ES-I3 (cell line): ENCODE results near the gene ARRDC1.

ENCODE experiments used
- H3K36me3 ChIP-seq: 2 replicates; pipeline ENCODE4 v1.6.1; 2013; ENCODE audit warnings: mild to moderate bottlenecking, low read length, control low read depth, moderate library complexity; ENCODE audit not compliant: insufficient read depth
- H3K4me1 ChIP-seq: 2 replicates; pipeline ENCODE4 v1.6.1; 2013; ENCODE audit warnings: mild to moderate bottlenecking, control low read depth, low read length; ENCODE audit not compliant: insufficient read depth
- H3K9ac ChIP-seq: 2 replicates; pipeline ENCODE4 v1.6.1; 2013; ENCODE audit warnings: low read depth, mild to moderate bottlenecking, low read length, moderate library complexity
- H3K9me3 ChIP-seq: 2 replicates; pipeline ENCODE4 v1.6.1; 2013; ENCODE audit warnings: mild to moderate bottlenecking, low read length, moderate library complexity; ENCODE audit not compliant: control insufficient read depth, insufficient read depth

Gene ARRDC1

GRCh38 chr9:137580209-137580953, 25.1 kb upstream of the ARRDC1 start:
- no peaks in the 10 kb centered on the region for H3K9me3 ChIP-seq
- peaks cover 10% of the 10 kb centered on the region for H3K4me1 ChIP-seq
- peaks cover 4% of the 10 kb centered on the region for H3K36me3 ChIP-seq
- H3K9ac ChIP-seq: no peak overlapping the region

DNA sequence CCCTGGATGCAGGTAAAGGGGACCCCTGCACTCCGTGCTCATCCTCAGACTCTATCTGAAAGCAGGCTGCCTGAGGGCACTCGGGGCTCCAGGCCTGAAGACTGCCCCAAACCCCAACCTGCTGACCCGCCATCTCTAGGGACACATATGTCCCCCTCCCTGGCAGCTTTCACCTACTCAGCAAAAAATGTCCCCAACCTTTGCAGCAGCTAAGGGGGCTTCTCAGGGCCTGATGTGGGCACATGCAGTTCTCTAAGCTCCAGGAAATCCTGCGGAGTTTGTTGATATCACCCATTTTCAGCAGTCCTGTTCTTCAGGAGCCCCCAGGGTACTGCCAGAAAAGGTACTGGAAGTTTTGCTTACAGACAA, 24.5 kb upstream of the ARRDC1 start:
- peaks cover 10% of the 10 kb centered on the region for H3K4me1 ChIP-seq
- no peaks in the 10 kb centered on the region for H3K9me3 ChIP-seq
- H3K9ac ChIP-seq: no peak overlapping the region
- H3K36me3 ChIP-seq: no peaks in the 10 kb centered on the region; the same call in 1 of the 2 replicates

DNA sequence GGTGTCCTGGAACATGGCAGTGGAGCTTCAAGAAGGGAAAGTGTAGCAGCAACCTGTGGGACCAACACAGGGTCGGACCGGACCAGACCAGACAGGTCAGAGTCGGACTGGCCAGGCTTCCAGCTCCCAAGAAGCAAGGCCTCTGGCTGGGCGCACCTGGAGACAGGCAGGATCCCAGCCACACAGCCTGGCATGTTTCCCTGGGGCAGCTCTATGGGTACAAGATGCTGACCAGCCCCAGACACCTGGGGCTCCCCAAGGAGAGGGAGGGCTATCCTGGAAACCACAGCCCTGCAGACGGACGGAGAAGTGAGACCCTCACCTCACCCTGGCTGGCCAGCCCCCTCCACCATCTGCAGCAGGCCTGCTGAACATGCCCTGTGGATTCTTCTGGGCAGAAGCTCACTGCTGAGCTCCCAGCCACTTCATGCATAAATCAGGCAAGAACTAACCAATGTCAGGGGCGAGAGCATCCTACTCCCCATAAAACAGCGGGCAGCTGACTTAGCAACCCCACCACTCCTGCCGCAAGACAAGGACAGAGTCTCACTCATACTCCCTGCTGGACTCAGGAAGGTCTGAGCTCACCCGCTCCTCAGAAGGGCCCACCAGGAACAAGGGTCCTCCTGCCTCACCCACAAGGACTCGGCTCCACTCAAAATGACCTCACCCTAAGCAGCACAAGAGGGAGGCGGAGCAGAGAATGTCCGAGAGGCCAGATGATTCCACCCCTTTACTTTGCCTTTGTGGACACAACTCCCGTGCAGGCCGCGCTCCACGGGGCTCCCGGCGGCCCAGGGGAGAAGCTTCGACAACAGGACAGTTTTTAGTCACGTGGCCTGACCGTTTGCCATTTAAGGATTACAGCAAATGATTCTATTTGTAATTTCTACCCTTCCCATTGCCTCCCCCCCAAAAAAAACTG, 23.9 kb upstream of the ARRDC1 start:
- Histone ChIP-seq H3K9me3 (no peaks in the 10 kb centered on the region), H3K36me3 (no peaks in the 10 kb centered on the region; the same call in 1 of the 2 replicates), H3K9ac (no peak overlapping the region), H3K4me1 (peaks cover 10% of the 10 kb centered on the region)

DNA sequence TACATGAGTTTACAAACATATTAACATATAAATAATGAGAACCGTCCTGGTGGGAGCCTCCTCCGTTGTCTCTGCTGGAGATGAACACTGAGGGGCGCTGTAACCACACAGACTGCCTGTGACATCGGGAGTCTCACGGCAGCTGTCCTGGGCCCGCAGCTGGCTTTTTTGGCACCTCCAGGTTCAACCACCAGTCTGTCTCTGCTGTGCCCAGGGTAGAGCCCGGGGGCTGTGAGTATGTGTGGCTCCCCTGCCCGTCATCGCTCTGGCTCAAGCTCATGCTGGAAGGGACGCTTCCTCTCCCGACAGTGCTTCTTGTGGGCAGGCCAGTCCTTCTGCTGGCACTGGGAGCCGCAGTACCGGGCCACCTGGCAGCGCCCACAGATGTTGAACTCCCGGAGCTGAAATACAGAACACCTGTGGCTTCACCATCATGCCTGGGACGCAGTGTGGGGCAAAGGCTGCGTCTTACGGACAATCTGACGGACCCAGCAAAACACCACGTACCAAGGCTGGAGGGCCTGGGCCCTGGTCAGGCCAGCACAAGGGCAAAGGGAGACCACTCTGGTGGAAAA, 23.1 kb upstream of the ARRDC1 start:
- Histone ChIP-seq H3K9me3 (no peaks in the 10 kb centered on the region), H3K36me3 (no peaks in the 10 kb centered on the region; the same call in 1 of the 2 replicates), H3K9ac (no peak overlapping the region), H3K4me1 (peaks cover 8% of the 10 kb centered on the region)

DNA sequence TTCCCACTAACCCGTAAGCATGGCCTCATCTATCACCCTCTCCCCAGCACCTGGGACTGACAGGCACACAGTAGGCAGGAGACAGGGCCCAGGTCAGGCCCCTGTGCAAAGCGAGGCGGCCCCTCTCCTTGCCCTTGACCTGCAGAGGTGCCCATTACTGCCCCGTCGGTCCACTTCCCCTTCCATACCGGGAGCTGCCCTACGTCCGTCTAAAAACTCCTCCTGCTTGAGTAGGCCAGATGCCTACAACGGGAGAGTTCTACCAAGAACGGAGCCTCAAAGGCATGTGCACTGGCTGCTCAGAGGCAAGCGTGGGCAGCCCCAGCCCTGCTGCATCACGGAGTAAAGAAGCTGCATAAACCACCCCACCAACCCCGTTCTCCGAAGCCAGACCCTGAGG, 22.1 kb upstream of the ARRDC1 start:
- peaks cover 7% of the 10 kb centered on the region; the same call in 1 of the 2 replicates for H3K36me3 ChIP-seq
- no peaks in the 10 kb centered on the region for H3K9me3 ChIP-seq
- H3K4me1 ChIP-seq: peaks cover 4% of the 10 kb centered on the region; the same call in 1 of the 2 replicates
- H3K9ac ChIP-seq: no peak overlapping the region

- no peak overlapping the region for H3K9ac ChIP-seq
- H3K36me3 ChIP-seq: peaks cover 8% of the 10 kb centered on the region; the same call in 1 of the 2 replicates
- no peaks in the 10 kb centered on the region for H3K9me3 ChIP-seq
- H3K4me1 ChIP-seq: peaks cover 4% of the 10 kb centered on the region; the same call in 1 of the 2 replicates
These were observed 21.5 kb upstream of the ARRDC1 start for GRCh38 chr9:137583957-137584356.

GRCh38 chr9:137586854-137587253, 18.6 kb upstream of the ARRDC1 start:
- peaks cover 3% of the 10 kb centered on the region; the same call in 1 of the 2 replicates for H3K4me1 ChIP-seq
- H3K36me3 ChIP-seq: peaks cover 8% of the 10 kb centered on the region; the same call in 1 of the 2 replicates
- no peaks in the 10 kb centered on the region for H3K9me3 ChIP-seq
- H3K9ac ChIP-seq: no peak overlapping the region

DNA sequence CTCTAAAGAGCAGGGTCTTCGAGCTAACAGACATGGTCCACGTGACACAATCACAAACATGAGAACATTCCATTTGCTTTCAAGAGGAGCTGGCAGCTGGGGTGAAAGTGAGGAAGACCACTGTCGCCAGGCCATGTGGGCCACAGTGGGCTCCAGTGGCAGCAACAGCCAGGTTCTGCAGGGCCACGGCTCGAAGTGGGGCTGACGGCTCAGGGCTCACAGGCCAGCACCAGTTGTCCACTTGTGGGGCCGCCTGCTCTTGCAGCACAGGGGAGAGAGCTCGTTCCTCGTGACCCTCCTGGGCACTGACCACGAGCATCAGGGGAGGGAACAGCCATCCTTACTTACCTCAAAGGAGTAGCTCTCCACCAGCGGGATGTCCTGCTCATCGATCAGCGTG, 17.2 kb upstream of the ARRDC1 start:
- no peaks in the 10 kb centered on the region for H3K9me3 ChIP-seq
- H3K36me3 ChIP-seq: peaks cover 8% of the 10 kb centered on the region; the same call in 1 of the 2 replicates
- H3K9ac ChIP-seq: no peak overlapping the region
- H3K4me1 ChIP-seq: peaks cover 3% of the 10 kb centered on the region; the same call in 1 of the 2 replicates

GRCh38 chr9:137588891-137589290, 16.6 kb upstream of the ARRDC1 start:
- H3K9me3 ChIP-seq: no peaks in the 10 kb centered on the region
- H3K4me1 ChIP-seq: peaks cover 3% of the 10 kb centered on the region; the same call in 1 of the 2 replicates
- peaks cover 8% of the 10 kb centered on the region; the same call in 1 of the 2 replicates for H3K36me3 ChIP-seq
- H3K9ac ChIP-seq: peak overlapping the region; percentile 68; the same call in 1 of the 2 replicates

GRCh38 chr9:137589441-137590122, 15.9 kb upstream of the ARRDC1 start:
- Histone ChIP-seq H3K36me3 (peaks cover 8% of the 10 kb centered on the region; the same call in 1 of the 2 replicates), H3K9me3 (no peaks in the 10 kb centered on the region), H3K9ac (peak overlapping the region; percentile 68), H3K4me1 (peaks cover 3% of the 10 kb centered on the region; the same call in 1 of the 2 replicates)

- Histone ChIP-seq H3K9ac (peak overlapping the region; percentile 68), H3K4me1 (peaks cover 3% of the 10 kb centered on the region; the same call in 1 of the 2 replicates), H3K36me3 (peaks cover 8% of the 10 kb centered on the region; the same call in 1 of the 2 replicates), H3K9me3 (no peaks in the 10 kb centered on the region)
These were observed 15.4 kb upstream of the ARRDC1 start for GRCh38 chr9:137590123-137590468.

DNA sequence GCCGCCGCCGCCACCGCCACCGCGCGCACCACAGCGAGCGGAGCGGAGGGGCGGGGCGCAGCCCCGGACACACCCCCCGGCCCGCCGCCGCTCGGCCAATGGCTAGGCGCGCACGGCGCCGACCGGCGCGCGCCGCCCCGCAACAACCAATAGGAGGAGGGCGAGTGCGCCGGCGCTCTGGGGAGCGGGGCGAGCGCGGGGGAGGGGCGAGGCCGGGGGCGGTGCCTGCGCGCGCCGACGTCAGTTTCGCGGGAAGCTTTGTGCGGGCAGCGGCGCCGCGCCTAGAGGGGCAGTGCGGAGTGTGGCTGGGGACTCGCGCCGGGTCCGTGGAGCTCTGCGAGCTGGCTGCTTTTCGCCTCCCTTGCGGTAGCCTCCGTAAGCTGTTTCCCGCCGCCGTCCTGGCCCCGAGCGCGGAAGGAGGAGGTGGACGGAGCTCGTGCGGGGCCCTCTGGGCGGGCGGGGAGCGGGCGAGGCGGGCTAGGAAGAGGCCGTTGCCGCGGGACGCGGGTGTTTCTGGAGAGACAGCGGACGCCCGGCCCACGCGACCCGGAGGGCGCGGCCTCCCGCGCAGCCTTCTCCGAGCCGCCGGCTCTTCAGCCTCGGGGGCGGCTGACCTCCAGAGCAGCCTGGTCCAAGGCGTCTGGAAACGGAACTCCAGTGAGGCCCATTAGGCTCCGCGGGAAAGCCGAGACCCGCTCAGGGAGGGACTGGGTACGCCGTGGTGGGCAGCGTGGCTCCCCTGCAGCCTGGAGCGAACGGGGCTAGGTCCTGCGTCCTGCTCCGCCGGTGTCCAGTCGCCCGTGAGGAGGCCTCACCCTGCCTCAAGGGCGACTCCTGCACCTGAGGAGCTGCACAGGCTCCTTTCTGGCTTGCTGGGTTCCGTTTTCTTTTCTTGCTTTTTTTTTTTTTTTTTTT, 14.8 kb upstream of the ARRDC1 start, which contains the start of gene ZMYND19:
Gene ZMYND19, minus strand, starts transcription at position 44 of the 915 bp plus-strand sequence. CDS start 249 bp downstream, outside the sequence.
- Histone ChIP-seq H3K4me1 (peaks cover 3% of the 10 kb centered on the region; the same call in 1 of the 2 replicates), H3K9me3 (no peaks in the 10 kb centered on the region), H3K9ac (peak within 1 kb of the TSS; percentile 68), H3K36me3 (peaks cover 8% of the 10 kb centered on the region; the same call in 1 of the 2 replicates)

GRCh38 chr9:137592767-137593166, 12.7 kb upstream of the ARRDC1 start:
- Histone ChIP-seq H3K4me1 (peaks cover 3% of the 10 kb centered on the region; the same call in 1 of the 2 replicates), H3K9me3 (no peaks in the 10 kb centered on the region), H3K36me3 (peaks cover 8% of the 10 kb centered on the region; the same call in 1 of the 2 replicates), H3K9ac (no peak overlapping the region)
